ENCODE data around the gene STPG2.

- TF ChIP-seq POLR2A (IDR thresholded peaks at IDR 0.05): no peak
- TF ChIP-seq, protein P1, sequence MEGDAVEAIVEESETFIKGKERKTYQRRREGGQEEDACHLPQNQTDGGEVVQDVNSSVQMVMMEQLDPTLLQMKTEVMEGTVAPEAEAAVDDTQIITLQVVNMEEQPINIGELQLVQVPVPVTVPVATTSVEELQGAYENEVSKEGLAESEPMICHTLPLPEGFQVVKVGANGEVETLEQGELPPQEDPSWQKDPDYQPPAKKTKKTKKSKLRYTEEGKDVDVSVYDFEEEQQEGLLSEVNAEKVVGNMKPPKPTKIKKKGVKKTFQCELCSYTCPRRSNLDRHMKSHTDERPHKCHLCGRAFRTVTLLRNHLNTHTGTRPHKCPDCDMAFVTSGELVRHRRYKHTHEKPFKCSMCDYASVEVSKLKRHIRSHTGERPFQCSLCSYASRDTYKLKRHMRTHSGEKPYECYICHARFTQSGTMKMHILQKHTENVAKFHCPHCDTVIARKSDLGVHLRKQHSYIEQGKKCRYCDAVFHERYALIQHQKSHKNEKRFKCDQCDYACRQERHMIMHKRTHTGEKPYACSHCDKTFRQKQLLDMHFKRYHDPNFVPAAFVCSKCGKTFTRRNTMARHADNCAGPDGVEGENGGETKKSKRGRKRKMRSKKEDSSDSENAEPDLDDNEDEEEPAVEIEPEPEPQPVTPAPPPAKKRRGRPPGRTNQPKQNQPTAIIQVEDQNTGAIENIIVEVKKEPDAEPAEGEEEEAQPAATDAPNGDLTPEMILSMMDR (IDR thresholded peaks at IDR 0.05): no peak
Measured at GRCh38 chr4:97812768-97813167, 330.5 kb downstream of the STPG2 start.
